Endothelial cell (in vitro differentiated cells): ENCODE results near the gene COPRS. TPM values are rescaled to one million over a fixed set of nuclear protein-coding genes. Genes with fewer than 3 reads are reported as not detected.

Experiments
- DNase-seq: peaks from one replicate; pipeline ENCODE4 v3.0.0; 2021; ENCODE audit warnings: low spot score
- H3K27ac Mint-ChIP-seq: one replicate; pipeline ENCODE4 v1.8.0; 2021; ENCODE audit warnings: mixed read lengths, inconsistent platforms; ENCODE audit not compliant: unreplicated experiment
- H3K27me3 Mint-ChIP-seq: one replicate; pipeline ENCODE4 v1.8.0; 2021; ENCODE audit warnings: mild to moderate bottlenecking, moderate library complexity, mixed read lengths, inconsistent platforms; ENCODE audit not compliant: unreplicated experiment
- H3K36me3 Mint-ChIP-seq: one replicate; pipeline ENCODE4 v1.8.0; 2021; ENCODE audit warnings: mild to moderate bottlenecking, low read depth, mixed read lengths, inconsistent platforms; ENCODE audit not compliant: unreplicated experiment
- H3K4me1 Mint-ChIP-seq: one replicate; pipeline ENCODE4 v1.8.0; 2021; ENCODE audit warnings: mild to moderate bottlenecking, mixed read lengths, inconsistent platforms; ENCODE audit not compliant: unreplicated experiment
- H3K4me3 Mint-ChIP-seq: one replicate; pipeline ENCODE4 v1.8.0; 2021; ENCODE audit warnings: mild to moderate bottlenecking, mixed read lengths, inconsistent platforms; ENCODE audit not compliant: unreplicated experiment
- H3K9me3 Mint-ChIP-seq: one replicate; pipeline ENCODE4 v1.8.0; 2021; ENCODE audit warnings: mixed read lengths, inconsistent platforms; ENCODE audit not compliant: unreplicated experiment
- CTCF ChIP-seq: fragments of 200-600 bp; sonication (generic); IDR thresholded peaks from one replicate; pipeline ENCODE4 v1.5.0; 2021; ENCODE audit warnings: antibody characterized with exemption; ENCODE audit not compliant: unreplicated experiment
- total RNA-seq: library from RNA; stranded (reverse); fragmentation: NEBNext Ultra II Directional; extraction: Animal tissue kit (Norgen Biotek cat#: 25700); gene quantifications from one replicate; pipeline ENCODE4 v1.2.1, GENCODE V29; 2021; ENCODE audit not compliant: unreplicated experiment

The COPRS gene
- total RNA-seq, 1 donor from 2014 or later, result 22.9 TPM

- H3K27ac Mint-ChIP-seq, result no peak overlapping the region
- peaks cover 3% of the 10 kb centered on the region for H3K27me3 Mint-ChIP-seq
- no peak for DNase-seq
- H3K4me1 Mint-ChIP-seq, result peaks cover 8% of the 10 kb centered on the region
- H3K36me3 Mint-ChIP-seq, result peaks cover 4% of the 10 kb centered on the region
- no peak for TF ChIP-seq CTCF
- no peaks in the 10 kb centered on the region for H3K9me3 Mint-ChIP-seq
- no peak overlapping the region for H3K4me3 Mint-ChIP-seq
These were observed 4.4 kb downstream of the COPRS start for GRCh38 chr17:31854672-31855071.

DNA sequence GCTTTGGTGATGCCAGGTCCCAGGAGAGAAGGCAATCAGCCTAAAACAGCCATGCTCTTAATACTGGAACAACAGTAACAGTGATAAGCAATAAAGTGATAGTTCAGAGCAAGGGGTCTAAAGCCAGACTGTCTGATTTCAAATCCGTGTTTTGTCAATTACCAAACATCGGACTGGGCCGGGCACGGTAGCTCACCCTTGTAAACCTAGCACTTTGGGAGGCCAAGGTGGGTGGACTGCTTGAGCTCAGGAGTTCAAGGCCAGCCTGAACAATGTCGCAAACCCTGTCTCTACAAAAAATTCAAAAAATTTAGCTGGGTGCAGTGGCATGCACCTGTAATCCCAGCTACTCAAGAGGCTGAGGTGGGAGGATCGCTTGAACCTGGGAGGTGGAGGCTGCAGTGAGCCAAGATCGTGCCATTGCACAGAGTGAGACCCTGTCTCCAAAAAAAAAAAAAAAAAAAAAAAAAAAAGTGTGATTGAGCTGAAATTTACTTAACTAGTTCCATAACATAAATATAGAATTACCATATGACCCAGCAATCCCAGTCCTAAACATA, 5.1 kb downstream of the COPRS start:
- Mint-ChIP-seq H3K36me3 (peaks cover 4% of the 10 kb centered on the region), H3K27me3 (peaks cover 2% of the 10 kb centered on the region), H3K4me3 (no peak overlapping the region), H3K27ac (no peak overlapping the region), H3K9me3 (no peaks in the 10 kb centered on the region), H3K4me1 (peaks cover 7% of the 10 kb centered on the region)
- TF ChIP-seq CTCF, result no peak
- no peak for DNase-seq

DNA sequence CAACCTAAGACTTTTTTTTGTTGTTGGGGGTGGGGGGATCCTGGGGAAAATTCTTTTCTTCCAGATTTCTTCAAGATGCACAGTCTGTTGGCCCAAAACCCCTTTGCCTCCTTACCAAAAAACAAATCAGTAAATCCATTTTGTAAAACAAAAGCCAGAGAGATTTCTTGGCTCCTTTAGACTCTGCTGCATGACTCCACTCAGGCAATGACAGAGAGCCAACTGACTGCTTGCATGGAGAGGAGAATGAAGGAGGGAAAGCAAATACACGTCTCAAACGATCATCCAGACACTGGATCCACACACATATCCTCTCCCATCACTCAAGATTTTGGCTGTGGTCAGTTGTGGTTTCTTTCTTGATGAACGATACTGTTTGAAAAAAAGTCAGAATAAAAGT, 13.8 kb downstream of the COPRS start:
- H3K27me3 Mint-ChIP-seq, result no peaks in the 10 kb centered on the region
- TF ChIP-seq CTCF, result no peak
- H3K9me3 Mint-ChIP-seq, result no peaks in the 10 kb centered on the region

GRCh38 chr17:31843070-31843745, 15.8 kb downstream of the COPRS start:
- DNase-seq, result no peak

More for the DNA sequence above, 13.8 kb downstream of the COPRS start:
- H3K4me1 Mint-ChIP-seq, result no peaks in the 10 kb centered on the region
- no peaks in the 10 kb centered on the region for H3K36me3 Mint-ChIP-seq
- no peak for DNase-seq
- no peak overlapping the region for H3K4me3 Mint-ChIP-seq
- no peak overlapping the region for H3K27ac Mint-ChIP-seq

More at GRCh38 chr17:31843070-31843745, 15.8 kb downstream of the COPRS start:
- TF ChIP-seq CTCF, result no peak
- Mint-ChIP-seq H3K9me3 (no peaks in the 10 kb centered on the region), H3K4me3 (no peak overlapping the region), H3K4me1 (no peaks in the 10 kb centered on the region), H3K27me3 (no peaks in the 10 kb centered on the region), H3K27ac (no peak overlapping the region), H3K36me3 (no peaks in the 10 kb centered on the region)
